Stimulated activated effector memory CD8-positive, alpha-beta T cell treated with anti-CD3 and anti-CD28 coated beads, Interleukin-12 subunit alpha, Interleukin-12 subunit beta, amount 100 ng/mL, for 72 hours (primary cell): ENCODE measurements around the gene PPARD.

Source experiments
- ATAC-seq: fragments of 150-1000 bp; cut with Tn5 transposase; 2 replicates; pipeline ENCODE4 v1.10.0; 2021
- DNase-seq, 2 donors: peaks; one replicate each; pipeline ENCODE4 v3.0.0; 2021 to 2022; ENCODE audit warnings: low spot score in 2 of 2
- H3K27ac Mint-ChIP-seq: one replicate; pipeline ENCODE4 v1.8.0; 2022; ENCODE audit warnings: mild to moderate bottlenecking, mixed read lengths
- H3K36me3 Mint-ChIP-seq: one replicate; pipeline ENCODE4 v1.8.0; 2022; ENCODE audit warnings: mild to moderate bottlenecking, mixed read lengths
- H3K4me1 Mint-ChIP-seq: one replicate; pipeline ENCODE4 v1.8.0; 2022; ENCODE audit warnings: mixed read lengths
- H3K4me3 Mint-ChIP-seq: one replicate; pipeline ENCODE4 v1.8.0; 2022; ENCODE audit warnings: mild to moderate bottlenecking, mixed read lengths
- H3K9me3 Mint-ChIP-seq: one replicate; pipeline ENCODE4 v1.8.0; 2022; ENCODE audit warnings: mixed read lengths

The PPARD gene

GRCh38 chr6:35468181-35468979 is 126.0 kb downstream of the PPARD start, which contains the start of gene RPL10A:
Gene RPL10A (plus strand): TSS chr6:35468401. CDS start chr6:35468435, 34 bp downstream.
- H3K27ac Mint-ChIP-seq: peak within 1 kb of the TSS; percentile 99
- ATAC-seq (peak; percentile 91), DNase-seq (peak; percentile 93 to 98)
- H3K36me3 Mint-ChIP-seq: peaks cover 92% of the 10 kb centered on the region
- peaks cover 38% of the 10 kb centered on the region for H3K4me1 Mint-ChIP-seq
- H3K9me3 Mint-ChIP-seq: no peaks in the 10 kb centered on the region
- peak within 1 kb of the TSS; percentile 90 for H3K4me3 Mint-ChIP-seq

DNA sequence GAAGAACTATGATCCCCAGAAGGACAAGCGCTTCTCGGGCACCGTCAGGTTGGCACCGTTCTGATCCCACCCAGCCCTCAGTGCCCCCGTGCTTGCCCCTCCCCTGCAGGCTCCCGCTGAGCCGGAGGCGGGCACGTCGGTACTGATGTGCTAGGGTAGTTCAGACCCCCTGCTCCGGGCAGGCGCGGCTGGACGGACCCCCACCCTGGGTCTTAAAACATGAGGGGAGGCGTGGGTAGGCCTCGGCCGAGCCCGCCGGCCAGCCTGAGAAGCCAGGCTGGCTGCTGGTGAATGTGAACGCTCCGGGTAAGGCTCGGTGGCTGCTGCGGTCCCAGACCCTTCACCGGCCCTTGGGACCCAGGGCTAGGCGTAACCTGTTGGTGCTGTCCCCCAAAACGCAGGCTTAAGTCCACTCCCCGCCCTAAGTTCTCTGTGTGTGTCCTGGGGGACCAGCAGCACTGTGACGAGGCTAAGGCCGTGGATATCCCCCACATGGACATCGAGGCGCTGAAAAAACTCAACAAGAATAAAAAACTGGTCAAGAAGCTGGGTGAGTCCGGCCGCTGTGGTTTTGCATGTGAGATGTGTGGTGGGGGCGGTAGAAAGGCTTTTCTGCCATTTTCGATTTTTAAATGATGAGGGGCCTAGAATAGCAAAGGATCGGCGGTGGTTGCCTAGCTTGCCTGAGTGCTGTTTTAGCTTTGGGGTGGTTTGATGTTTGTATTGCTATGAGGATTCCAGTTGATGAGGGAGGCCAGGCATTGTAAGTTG is 126.8 kb downstream of the PPARD start:
- Mint-ChIP-seq H3K4me1 (peaks cover 42% of the 10 kb centered on the region), H3K9me3 (no peaks in the 10 kb centered on the region), H3K36me3 (peaks cover 92% of the 10 kb centered on the region), H3K27ac (peak overlapping the region; percentile 99), H3K4me3 (peak overlapping the region; percentile 90)
- ATAC-seq: no peak
- peak in 1 of 2 donors; percentile 63 for DNase-seq

- no peak for ATAC-seq
- peaks cover 92% of the 10 kb centered on the region for H3K36me3 Mint-ChIP-seq
- H3K9me3 Mint-ChIP-seq: no peaks in the 10 kb centered on the region
- peaks cover 51% of the 10 kb centered on the region for H3K4me1 Mint-ChIP-seq
- no peak for DNase-seq
- peak overlapping the region; percentile 90 for H3K4me3 Mint-ChIP-seq
- peak overlapping the region; percentile 99 for H3K27ac Mint-ChIP-seq
Observed at GRCh38 chr6:35469751-35470662, 127.6 kb downstream of the PPARD start.

- ATAC-seq (no peak), DNase-seq (no peak)
- Mint-ChIP-seq H3K27ac (peak overlapping the region; percentile 99), H3K4me1 (peaks cover 51% of the 10 kb centered on the region), H3K36me3 (peaks cover 98% of the 10 kb centered on the region), H3K9me3 (no peaks in the 10 kb centered on the region), H3K4me3 (peak overlapping the region; percentile 90)
Observed at GRCh38 chr6:35470663-35471120, 128.3 kb downstream of the PPARD start.

DNA sequence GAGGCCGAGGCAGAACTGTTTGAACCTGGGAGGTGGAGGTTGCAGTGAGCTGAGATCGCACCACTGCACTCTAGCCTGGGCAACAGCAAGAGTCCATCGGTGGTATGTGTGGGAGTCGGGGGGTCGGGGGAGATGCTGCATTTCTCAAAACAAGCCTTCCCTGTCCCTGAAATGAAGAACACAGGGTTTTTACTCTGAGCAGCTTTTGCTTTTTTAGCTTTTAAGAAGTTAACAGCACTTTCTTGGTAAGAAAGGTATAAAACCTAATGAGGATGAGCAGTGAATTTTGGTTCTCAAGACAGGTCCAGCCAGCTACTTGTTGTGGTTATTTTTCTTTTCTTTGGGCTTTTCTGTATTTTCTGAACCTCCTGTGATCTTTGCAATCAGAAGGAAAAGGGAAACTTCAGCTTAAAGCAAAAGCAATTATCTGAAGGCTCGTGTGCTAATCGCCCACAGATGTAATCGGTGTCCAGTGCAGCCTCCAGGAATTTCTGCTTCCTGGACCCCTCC is 129.5 kb downstream of the PPARD start:
- Mint-ChIP-seq H3K9me3 (no peaks in the 10 kb centered on the region), H3K4me1 (peaks cover 51% of the 10 kb centered on the region), H3K36me3 (peaks cover 90% of the 10 kb centered on the region), H3K4me3 (peak overlapping the region; percentile 90), H3K27ac (peak overlapping the region; percentile 99)
- ATAC-seq: no peak
- no peak for DNase-seq

DNA sequence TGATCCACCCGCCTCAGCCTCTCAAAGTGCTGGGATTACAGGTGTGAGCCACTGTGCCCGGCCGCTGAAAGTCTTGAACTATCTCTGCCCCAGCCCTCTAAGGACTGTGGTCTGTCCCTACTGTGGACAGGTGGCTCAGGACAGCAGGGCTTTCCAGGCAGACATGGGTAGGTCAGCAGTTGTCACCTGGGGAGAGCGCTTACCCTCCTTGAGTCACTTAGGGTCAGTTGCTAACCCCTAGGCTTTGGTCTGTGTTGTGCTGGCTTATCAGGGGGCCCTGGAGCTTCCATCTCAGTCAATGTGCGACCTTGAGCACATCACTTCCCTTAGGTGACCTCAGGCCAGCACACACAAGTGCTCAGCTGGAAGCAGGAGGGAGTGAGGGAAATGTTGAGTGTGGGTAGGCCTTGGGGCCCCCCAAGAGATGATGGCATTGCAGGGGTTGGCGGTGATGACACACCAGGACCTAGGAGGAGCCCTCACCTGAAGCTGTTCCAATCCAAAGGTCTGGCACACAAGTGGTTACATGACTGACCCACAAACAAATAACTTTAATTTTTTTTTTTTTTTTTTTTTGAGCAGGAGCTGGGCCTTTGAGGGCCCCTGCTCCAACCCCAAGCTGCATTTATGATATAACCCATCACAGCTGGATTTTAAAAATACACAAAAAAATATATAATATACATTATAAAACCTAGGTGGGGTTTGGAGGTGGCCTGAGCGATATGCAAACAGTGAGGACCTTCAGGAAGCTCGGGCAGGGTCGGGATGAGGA is 130.9 kb downstream of the PPARD start:
- Mint-ChIP-seq H3K4me1 (peaks cover 41% of the 10 kb centered on the region), H3K4me3 (no peak overlapping the region), H3K36me3 (peaks cover 77% of the 10 kb centered on the region), H3K9me3 (no peaks in the 10 kb centered on the region), H3K27ac (peak overlapping the region; percentile 80)
- no peak for ATAC-seq
- DNase-seq: no peak

- DNase-seq (no peak), ATAC-seq (no peak)
- Mint-ChIP-seq H3K9me3 (no peaks in the 10 kb centered on the region), H3K4me1 (peaks cover 41% of the 10 kb centered on the region), H3K4me3 (no peak overlapping the region), H3K27ac (peak overlapping the region; percentile 80), H3K36me3 (peaks cover 71% of the 10 kb centered on the region)
Observed at GRCh38 chr6:35473850-35474130, 131.4 kb downstream of the PPARD start.

GRCh38 chr6:35474131-35474941 is 132.0 kb downstream of the PPARD start:
- peaks cover 39% of the 10 kb centered on the region for H3K4me1 Mint-ChIP-seq
- ATAC-seq (peak; percentile 17), DNase-seq (no peak)
- H3K9me3 Mint-ChIP-seq: no peaks in the 10 kb centered on the region
- no peak overlapping the region for H3K4me3 Mint-ChIP-seq
- peak overlapping the region; percentile 80 for H3K27ac Mint-ChIP-seq
- peaks cover 66% of the 10 kb centered on the region for H3K36me3 Mint-ChIP-seq

DNA sequence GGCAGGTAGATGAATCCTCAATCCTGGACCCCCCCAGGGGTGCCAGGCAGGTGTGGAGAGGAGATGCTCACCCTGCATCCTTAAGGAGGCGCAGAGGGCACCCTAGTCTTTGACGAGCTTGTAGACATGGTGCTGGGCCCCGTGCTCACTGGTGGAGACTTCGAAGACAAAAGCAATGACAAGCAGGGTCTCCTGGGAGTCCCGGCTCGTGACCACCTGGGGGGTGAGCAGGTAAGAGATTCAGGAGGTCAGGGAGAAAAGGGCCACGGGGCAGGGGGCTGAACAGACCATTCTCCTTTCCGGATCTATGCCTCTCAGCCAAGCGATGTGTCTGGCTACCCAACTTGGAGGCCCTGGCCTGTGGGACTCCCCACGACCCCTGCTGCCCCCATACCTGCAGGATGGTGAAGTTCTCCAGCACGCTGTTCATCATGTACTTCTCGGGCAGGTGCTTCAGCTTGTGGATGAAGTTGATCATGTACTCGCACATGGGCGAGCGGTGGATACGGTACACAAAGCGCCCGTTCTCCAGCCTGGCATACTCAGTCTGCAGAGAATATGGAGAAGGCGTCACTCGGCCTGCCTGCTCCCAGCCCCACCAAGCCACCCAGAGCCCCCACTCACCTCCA is 132.7 kb downstream of the PPARD start:
- peaks cover 59% of the 10 kb centered on the region for H3K36me3 Mint-ChIP-seq
- no peak for DNase-seq
- peaks cover 32% of the 10 kb centered on the region for H3K4me1 Mint-ChIP-seq
- no peaks in the 10 kb centered on the region for H3K9me3 Mint-ChIP-seq
- no peak overlapping the region for H3K4me3 Mint-ChIP-seq
- H3K27ac Mint-ChIP-seq: peak overlapping the region; percentile 80
- no peak for ATAC-seq

- no peaks in the 10 kb centered on the region for H3K9me3 Mint-ChIP-seq
Observed at GRCh38 chr6:35475573-35475972, 133.2 kb downstream of the PPARD start.

DNA sequence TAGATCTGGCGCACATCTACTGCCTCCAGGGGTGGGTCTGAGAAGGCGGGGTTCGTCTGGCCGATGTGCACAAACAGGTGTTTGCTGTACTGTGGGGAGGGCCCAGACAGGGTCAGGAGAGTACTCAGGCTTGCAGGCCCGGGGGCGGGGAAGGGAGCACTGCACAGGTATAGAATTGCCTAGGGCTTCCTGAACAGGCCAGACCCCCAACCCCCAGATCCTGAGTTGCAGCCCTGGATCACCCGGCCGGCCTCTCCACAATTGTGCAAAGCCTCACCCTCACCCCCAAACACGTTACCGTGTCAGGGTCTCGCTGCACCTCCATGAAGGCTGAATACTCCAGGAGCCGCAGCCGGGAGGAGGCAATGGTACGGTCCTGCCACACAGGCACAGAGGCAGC is 133.6 kb downstream of the PPARD start:
- peaks cover 49% of the 10 kb centered on the region for H3K36me3 Mint-ChIP-seq
- H3K4me3 Mint-ChIP-seq: no peak overlapping the region
- H3K27ac Mint-ChIP-seq: no peak overlapping the region
- DNase-seq: no peak
- H3K9me3 Mint-ChIP-seq: no peaks in the 10 kb centered on the region
- peaks cover 22% of the 10 kb centered on the region for H3K4me1 Mint-ChIP-seq
- no peak for ATAC-seq

More at GRCh38 chr6:35475573-35475972, 133.2 kb downstream of the PPARD start:
- ATAC-seq (no peak), DNase-seq (no peak)
- Mint-ChIP-seq H3K27ac (peak overlapping the region; percentile 80), H3K4me3 (no peak overlapping the region), H3K4me1 (peaks cover 27% of the 10 kb centered on the region), H3K36me3 (peaks cover 53% of the 10 kb centered on the region)

DNA sequence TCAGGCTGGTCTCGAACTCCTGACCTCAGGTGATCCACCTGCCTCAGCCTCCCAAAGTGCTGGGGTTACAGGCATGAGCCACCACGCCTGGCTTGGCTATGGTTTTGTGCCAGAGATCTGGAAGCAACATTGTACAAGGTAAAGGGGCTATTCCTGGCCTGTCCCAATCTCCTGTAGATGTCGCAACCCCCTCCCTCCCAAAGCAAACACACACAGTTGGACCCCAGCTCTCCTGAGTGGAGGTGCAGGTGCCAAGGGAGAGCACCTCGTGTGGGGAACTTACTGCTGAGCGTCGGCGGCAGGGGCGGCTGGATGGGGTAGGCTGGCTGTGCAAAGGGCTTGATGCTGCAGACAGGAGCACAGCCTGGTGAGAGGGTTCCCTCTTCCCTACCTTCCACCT is 134.7 kb downstream of the PPARD start:
- H3K27ac Mint-ChIP-seq: no peak overlapping the region
- H3K4me1 Mint-ChIP-seq: peaks cover 15% of the 10 kb centered on the region
- DNase-seq (no peak), ATAC-seq (no peak)
- H3K9me3 Mint-ChIP-seq: no peaks in the 10 kb centered on the region
- peaks cover 39% of the 10 kb centered on the region for H3K36me3 Mint-ChIP-seq
- no peak overlapping the region for H3K4me3 Mint-ChIP-seq
